Endodermal cell (in vitro differentiated cells): ENCODE results near the gene TCP11. TPM values are rescaled to one million over a fixed set of nuclear protein-coding genes. Genes with fewer than 3 reads are reported as not detected.
"Not testable (repeated sequence)": the region's sequence is repeated elsewhere in the genome, so short reads cannot be mapped to it uniquely, and the experiment has no call there.

Experiments
- DNase-seq: peaks from one replicate; pipeline ENCODE4 v3.0.0-alpha.2; 2017
- H3K27ac ChIP-seq: 2 replicates; pipeline ENCODE4 v1.5.1; 2013; ENCODE audit warnings: mild to moderate bottlenecking, low read depth, low read length, moderate library complexity
- H3K27me3 ChIP-seq: 2 replicates; pipeline ENCODE4 v1.6.1; 2013; ENCODE audit warnings: mild to moderate bottlenecking, low read length, moderate library complexity; ENCODE audit not compliant: insufficient read depth, control insufficient read depth, poor library complexity, severe bottlenecking
- H3K36me3 ChIP-seq: 2 replicates; pipeline ENCODE4 v1.7.0; 2013; ENCODE audit warnings: mild to moderate bottlenecking, low read length, moderate library complexity; ENCODE audit not compliant: control insufficient read depth, insufficient read depth
- H3K4me1 ChIP-seq: one replicate; pipeline ENCODE4 v1.7.0; 2013; ENCODE audit warnings: low read length; ENCODE audit not compliant: control insufficient read depth, insufficient read depth
- H3K4me3 ChIP-seq: 2 replicates; pipeline ENCODE4 v1.5.1; 2013; ENCODE audit warnings: mild to moderate bottlenecking, low read length, moderate library complexity
- H3K9ac ChIP-seq: 2 replicates; pipeline ENCODE4 v1.6.1; 2013; ENCODE audit warnings: mild to moderate bottlenecking, low read length, moderate library complexity; ENCODE audit not compliant: poor library complexity, severe bottlenecking; ENCODE audit errors: extremely low read depth
- H3K9me3 ChIP-seq: 2 replicates; pipeline ENCODE4 v1.6.1; 2013; ENCODE audit warnings: mild to moderate bottlenecking, low read length, moderate library complexity; ENCODE audit not compliant: control insufficient read depth
- H3K27ac Mint-ChIP-seq: 2 replicates; pipeline ENCODE4 v1.8.0; 2020; ENCODE audit warnings: mixed read lengths
- H3K27me3 Mint-ChIP-seq: 2 replicates; pipeline ENCODE4 v1.8.0; 2021; ENCODE audit warnings: mild to moderate bottlenecking, mixed read lengths; ENCODE audit not compliant: insufficient read depth
- H3K36me3 Mint-ChIP-seq: 2 replicates; pipeline ENCODE4 v1.8.0; 2020; ENCODE audit warnings: low read depth, mixed read lengths
- H3K4me1 Mint-ChIP-seq: 2 replicates; pipeline ENCODE4 v1.8.0; 2020; ENCODE audit warnings: mixed read lengths
- H3K4me3 Mint-ChIP-seq: 2 replicates; pipeline ENCODE4 v1.8.0; 2020; ENCODE audit warnings: mild to moderate bottlenecking, moderate library complexity, mixed read lengths
- H3K9me3 Mint-ChIP-seq: 2 replicates; pipeline ENCODE4 v1.8.0; 2020; ENCODE audit warnings: mild to moderate bottlenecking, mixed read lengths
- CTCF ChIP-seq: fragments of 200-600 bp; sonication (generic); conservative IDR thresholded peaks from 2 replicates; pipeline ENCODE4 v1.5.0; 2021; ENCODE audit warnings: antibody characterized with exemption, mild to moderate bottlenecking
- WGBS, 2 experiments: methylation state at CpG; one replicate each; pipeline versions ENCODE4 v1.1.5 to v1.1.7; 2013; ENCODE audit warnings: missing lambda C conversion rate in 2 of 2, mixed read lengths in 1 of 2; ENCODE audit not compliant: insufficient coverage in 1 of 2, insufficient read length in 1 of 2; 5-methylcytosine and 5-hydroxymethylcytosine counted together
- total RNA-seq, 2 donors: library from RNA; stranded (reverse); fragmentation: NEBNext Ultra II Directional in 1 of 2; extraction: Animal tissue kit (Norgen Biotek cat#: 25700) in 1 of 2; gene quantifications; 2 replicates in 1 of 2; 3 replicates in 1 of 2; pipeline ENCODE4 v1.2.1, GENCODE V29; 2021

Gene TCP11
- total RNA-seq, 2 donors from 2014 or later = not detected

- no peak overlapping the region for H3K27ac Mint-ChIP-seq
- 83 to 97% methylated on average over 1 to 2 of the region's 2 CpGs for WGBS, 2 experiments
- no peak overlapping the region for H3K4me3 Mint-ChIP-seq
- no peaks in the 10 kb centered on the region for H3K9me3 Mint-ChIP-seq
- H3K4me1 ChIP-seq = no peaks in the 10 kb centered on the region
- H3K4me3 ChIP-seq = no peak overlapping the region
- no peak overlapping the region for H3K27ac ChIP-seq
- H3K36me3 Mint-ChIP-seq = no peaks in the 10 kb centered on the region
- H3K27me3 ChIP-seq = no peaks in the 10 kb centered on the region
- no peaks in the 10 kb centered on the region for H3K9me3 ChIP-seq
- H3K9ac ChIP-seq = no peak overlapping the region
- peaks cover 28% of the 10 kb centered on the region for H3K27me3 Mint-ChIP-seq
- peaks cover 3% of the 10 kb centered on the region for H3K4me1 Mint-ChIP-seq
- TF ChIP-seq CTCF = no peak
- no peak for DNase-seq
- no peaks in the 10 kb centered on the region for H3K36me3 ChIP-seq
Observed at GRCh38 chr6:35139470-35139869, 1.7 kb downstream of the TCP11 start.

- H3K4me1 ChIP-seq = not testable (repeated sequence)
Observed at GRCh38 chr6:35138191-35138590, 2.9 kb downstream of the TCP11 start.

GRCh38 chr6:35136185-35136584 lies 5.0 kb downstream of the TCP11 start:
- peaks cover 3% of the 10 kb centered on the region for H3K4me1 Mint-ChIP-seq
- 92 to 93% methylated on average over 2 of the region's 4 CpGs for WGBS, 2 experiments
- Histone ChIP-seq H3K4me1 (no peaks in the 10 kb centered on the region), H3K36me3 (no peaks in the 10 kb centered on the region), H3K9me3 (no peaks in the 10 kb centered on the region), H3K27ac (no peak overlapping the region), H3K9ac (no peak overlapping the region), H3K27me3 (no peaks in the 10 kb centered on the region), H3K4me3 (no peak overlapping the region)
- DNase-seq = no peak
- no peak for TF ChIP-seq CTCF
- H3K4me3 Mint-ChIP-seq = no peak overlapping the region
- no peak overlapping the region for H3K27ac Mint-ChIP-seq
- peaks cover 10% of the 10 kb centered on the region for H3K27me3 Mint-ChIP-seq
- H3K36me3 Mint-ChIP-seq = no peaks in the 10 kb centered on the region
- no peaks in the 10 kb centered on the region for H3K9me3 Mint-ChIP-seq

More at GRCh38 chr6:35138191-35138590, 2.9 kb downstream of the TCP11 start:
- not testable (repeated sequence) for DNase-seq, H3K36me3 Mint-ChIP-seq, H3K27ac Mint-ChIP-seq, H3K9ac ChIP-seq, H3K4me3 ChIP-seq, H3K9me3 Mint-ChIP-seq, H3K4me3 Mint-ChIP-seq, H3K27ac ChIP-seq, H3K4me1 Mint-ChIP-seq, H3K27me3 ChIP-seq, H3K9me3 ChIP-seq, H3K36me3 ChIP-seq
- 93 to 96% methylated on average over 2 to 3 of the region's 3 CpGs for WGBS, 2 experiments
- H3K27me3 Mint-ChIP-seq = peaks cover 24% of the 10 kb centered on the region

- no peaks in the 10 kb centered on the region for H3K27me3 ChIP-seq
- no peak overlapping the region for H3K9ac ChIP-seq
- no peak for TF ChIP-seq CTCF
- WGBS, 2 experiments = 84 to 85% methylated on average over 3 of the region's 3 CpGs
- H3K9me3 Mint-ChIP-seq = no peaks in the 10 kb centered on the region
- no peak for DNase-seq
- H3K9me3 ChIP-seq = no peaks in the 10 kb centered on the region
- H3K36me3 Mint-ChIP-seq = no peaks in the 10 kb centered on the region
- no peaks in the 10 kb centered on the region for H3K27me3 Mint-ChIP-seq
- H3K4me3 ChIP-seq = no peak overlapping the region
- H3K36me3 ChIP-seq = no peaks in the 10 kb centered on the region
- H3K4me3 Mint-ChIP-seq = no peak overlapping the region
- H3K27ac ChIP-seq = no peak overlapping the region
- H3K27ac Mint-ChIP-seq = no peak overlapping the region
- H3K4me1 ChIP-seq = no peaks in the 10 kb centered on the region
- H3K4me1 Mint-ChIP-seq = no peaks in the 10 kb centered on the region
Observed at GRCh38 chr6:35128496-35128895, 12.6 kb downstream of the TCP11 start.
